Stimulated activated CD8-positive, alpha-beta memory T cell treated with anti-CD3 and anti-CD28 coated beads, Interleukin-4, amount 100 ng/mL, for 48 hours (primary cell): Measurements from ENCODE around the gene PACSIN1.
"Not testable (repeated sequence)": the region's sequence is repeated elsewhere in the genome, so short reads cannot be mapped to it uniquely, and the experiment has no call there.

Source experiments
- DNase-seq: peaks from one replicate; pipeline ENCODE4 v3.0.0-alpha.2; 2020

Gene PACSIN1

DNA sequence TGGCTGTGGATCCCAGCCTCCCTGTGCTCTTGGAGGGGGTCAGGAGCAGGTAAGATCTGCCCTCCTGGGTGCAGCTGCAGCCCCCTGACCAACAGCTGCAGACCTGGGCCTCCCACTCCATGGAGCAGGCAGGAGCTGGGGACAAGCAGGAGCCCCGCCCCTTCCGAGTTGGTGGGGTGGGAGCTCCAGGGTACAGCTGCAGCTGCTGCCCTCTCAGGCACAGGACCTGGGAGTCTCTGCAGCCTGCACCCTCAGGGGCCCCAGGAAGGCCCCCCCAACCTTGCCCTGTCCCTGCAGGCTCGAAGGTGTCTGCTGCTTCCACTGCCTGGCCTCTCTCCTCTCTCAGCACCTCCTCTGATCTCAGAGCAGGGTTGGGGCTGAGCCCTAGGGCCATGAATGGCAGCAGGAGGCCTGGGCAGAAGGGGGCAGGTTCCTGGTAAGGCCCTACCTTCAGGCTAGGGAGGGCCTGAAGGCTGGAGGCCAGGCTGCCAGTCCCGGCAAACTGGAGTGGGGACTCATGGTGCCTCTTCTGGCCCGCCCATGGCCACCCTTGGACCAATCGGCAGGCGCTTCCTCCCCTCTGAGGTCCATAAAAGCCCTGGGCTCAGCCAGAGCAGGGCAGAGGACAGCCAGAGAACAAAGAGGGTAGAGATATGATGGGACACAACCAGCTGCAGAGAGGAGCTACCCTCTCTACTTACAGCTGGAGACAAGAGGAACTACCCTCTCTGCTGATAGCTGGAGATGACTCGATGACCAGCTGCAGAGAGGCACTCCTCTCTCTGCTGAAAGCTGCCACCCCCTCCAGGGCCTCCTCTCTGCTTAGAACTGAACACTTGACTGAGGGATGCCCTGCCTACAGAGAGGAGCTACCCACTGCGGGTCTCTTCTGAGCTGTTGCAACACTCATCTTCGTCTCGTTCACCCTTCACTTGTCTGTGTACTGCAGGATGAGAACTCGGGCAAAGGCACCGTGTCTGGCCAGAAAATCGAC, 7.8 kb upstream of the PACSIN1 start:
- no peak for DNase-seq

DNA sequence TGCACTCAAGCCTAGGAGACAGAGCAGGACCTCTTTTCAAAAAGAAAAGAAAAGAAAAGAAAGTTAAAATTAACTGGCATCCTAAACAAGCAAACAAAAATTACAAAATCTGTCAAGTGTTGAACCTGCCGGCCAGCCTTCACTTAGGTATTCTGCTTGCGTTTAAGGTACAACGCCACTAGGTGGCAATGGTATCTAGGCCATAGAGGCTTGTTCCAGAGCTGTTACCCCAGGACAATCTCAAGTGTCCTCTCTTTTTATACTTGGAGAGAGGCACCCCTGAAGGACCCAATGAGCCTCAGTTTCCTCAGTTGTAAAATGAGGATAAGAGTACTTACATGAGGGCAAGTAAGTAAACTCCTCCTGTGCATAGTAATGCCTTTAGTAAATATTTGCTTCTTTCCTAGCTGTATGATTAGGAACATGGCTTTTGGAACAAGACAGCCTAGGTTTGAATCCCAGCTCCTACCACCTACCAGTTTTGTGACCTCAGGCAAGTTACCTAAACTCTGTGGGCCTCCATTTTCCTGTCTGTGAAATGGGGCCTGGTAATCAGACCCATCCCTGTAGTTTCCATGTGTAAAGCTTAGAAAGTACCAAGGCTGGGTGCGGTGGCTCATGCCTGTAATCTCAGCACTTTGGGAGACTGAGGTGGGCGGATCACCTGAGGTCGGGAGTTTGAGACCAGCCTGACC, 5.8 kb upstream of the PACSIN1 start:
- peak; percentile 50 for DNase-seq

DNA sequence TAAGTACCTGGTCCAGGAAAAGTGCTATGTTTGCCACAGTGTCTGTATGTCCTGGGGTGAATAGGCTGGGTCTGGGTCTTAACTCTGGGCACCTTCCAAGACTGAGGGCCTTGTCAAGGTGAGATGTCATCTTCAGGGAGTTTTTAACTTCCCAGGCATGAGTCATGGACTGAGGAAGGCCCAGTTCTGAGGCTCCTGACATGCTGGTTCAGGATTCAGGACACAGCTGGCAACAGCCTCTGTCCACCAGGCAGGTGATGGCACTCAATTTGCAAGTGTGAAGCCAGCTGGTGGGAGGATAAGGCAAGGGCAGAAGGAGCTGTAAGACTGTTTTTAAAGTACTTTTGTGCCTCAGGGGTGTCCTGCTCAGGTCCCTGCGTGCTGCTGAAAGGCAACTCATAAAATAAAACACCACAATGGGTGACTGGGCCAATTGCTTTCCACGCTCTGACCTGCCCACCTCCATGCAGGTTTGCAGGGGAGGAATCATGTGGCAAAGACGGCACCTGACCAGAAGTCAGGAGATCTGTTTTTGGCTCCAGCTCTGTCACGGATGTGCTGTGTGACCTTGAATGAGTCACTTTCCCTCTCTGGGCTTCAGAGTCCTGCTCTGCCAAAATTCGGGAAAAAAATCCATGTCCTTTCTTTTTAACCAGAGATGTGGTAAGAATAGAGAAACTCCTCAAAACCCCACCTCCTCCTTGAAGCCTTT, 4.9 kb upstream of the PACSIN1 start:
- no peak for DNase-seq

DNA sequence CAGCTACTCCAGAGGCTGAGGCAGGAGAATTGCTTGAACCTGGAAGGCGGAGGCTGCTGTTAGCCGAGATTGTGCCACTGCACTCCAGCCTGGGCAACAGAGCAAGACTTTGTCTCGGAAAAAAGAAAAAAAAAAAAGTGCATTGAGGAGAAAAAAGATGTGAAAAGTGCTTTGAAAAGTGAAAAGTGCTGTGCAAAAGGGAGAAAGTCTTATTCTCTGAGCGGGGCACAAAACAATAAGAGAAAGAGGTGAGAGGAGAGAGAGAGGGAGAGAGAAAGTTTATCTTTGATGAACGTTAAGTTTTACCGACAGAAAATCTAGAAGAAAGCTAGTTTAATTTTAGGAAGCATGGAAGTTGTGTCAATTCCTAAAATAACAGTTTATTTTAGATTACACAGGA, 3.9 kb upstream of the PACSIN1 start:
- no peak for DNase-seq

DNA sequence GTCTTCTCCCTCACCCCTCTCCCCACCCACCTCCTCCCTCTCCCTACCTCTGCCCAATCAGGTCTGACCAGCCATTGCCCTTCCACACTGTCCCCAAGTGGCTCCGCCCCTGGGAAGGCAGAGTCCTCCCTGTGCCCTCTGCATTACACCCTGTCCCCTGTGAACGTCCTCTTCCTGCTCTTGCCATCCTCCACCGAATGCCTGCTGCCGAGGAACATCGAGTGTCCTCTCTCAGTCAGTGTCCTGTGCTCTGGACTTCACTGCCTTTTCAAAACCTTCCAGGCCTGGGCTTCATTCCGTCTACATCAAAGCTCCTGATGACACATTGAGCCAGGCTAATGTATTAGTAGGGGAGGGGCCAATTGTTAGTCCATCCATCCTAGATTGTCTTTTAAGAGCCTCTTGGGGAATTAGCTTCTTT, 3.3 kb upstream of the PACSIN1 start:
- DNase-seq: no peak

DNA sequence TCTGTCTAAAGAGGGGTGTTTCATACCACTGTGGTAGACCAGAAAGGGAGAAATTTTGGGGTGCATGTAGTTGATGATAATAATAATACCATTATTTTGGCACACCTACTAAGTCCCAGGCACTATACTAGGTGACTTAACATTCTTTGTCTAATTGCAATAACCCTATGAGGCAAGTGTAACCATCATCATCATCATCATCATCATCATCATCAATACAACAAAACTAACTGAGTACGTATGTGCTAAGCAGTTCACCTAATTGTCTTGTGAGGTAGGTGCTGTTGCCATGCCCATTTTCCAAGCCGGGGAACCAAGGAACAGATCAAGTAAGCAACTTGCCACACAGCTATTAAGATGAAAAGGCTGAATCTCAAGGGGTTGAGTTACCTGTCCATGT, 2.6 kb upstream of the PACSIN1 start:
- DNase-seq: no peak

DNA sequence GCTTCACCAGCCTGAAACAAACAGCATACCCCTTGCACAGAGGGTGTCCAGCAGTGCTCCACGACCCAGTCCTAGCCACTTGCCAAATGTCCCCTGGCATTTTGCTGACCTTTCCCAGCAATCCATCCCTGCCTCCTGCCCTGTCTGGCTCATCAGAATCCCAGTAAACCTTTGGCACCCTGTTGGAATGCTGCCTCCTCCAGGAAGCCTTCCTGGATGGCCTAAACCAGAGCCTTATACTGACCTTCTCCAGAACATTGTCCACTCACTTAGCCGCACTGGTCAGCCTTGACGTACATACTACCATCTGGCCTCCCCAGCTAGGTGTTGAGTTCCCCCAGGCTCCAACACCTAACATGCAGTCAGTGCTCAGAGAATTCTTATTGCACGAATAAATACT, 2.0 kb upstream of the PACSIN1 start:
- DNase-seq: no peak

DNA sequence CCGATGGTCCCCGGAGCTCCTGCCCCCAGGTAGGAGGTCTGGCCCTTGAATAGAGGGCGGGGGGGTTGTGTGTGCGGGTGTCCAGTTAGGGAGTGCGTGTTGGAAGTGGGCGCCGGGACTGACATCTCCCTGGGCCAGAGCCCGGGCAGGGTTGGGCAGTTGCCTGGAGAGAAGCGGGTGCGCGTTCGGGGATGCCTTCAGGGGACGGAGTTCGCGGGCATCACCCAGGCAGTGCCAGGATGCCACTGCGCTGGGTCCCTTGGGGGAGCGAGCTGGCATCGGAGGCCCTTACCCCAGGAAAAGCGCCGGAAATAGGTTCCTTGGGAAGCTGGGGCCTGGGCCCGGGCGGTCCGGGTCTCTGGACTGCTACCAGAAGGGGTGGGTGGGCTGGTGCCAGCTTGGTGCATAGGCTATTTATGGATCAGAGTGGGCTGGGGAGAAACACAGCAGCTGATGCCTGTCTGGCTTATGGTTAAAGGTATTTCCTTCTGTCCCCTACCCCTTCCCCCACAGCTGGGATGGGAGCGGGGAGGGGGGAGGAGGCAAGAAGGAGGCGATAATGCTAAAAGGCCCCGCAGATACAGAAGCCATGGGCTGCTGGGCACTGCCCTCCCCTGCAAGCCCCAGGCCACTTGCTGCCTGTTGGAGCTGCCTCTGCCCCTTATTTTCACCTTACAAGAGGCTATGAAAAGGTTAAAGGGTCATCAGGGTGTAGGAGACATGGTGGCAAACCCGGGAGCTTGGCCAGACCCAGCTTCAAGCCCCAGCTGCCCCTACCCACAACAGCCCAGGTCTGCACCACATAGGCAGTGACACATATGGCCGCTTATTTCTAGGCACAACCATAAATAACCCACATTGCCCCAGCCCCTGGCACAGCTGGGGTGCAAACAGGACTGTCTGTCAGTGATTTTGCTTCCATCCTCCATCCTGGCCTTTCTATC, 638 bp downstream of the PACSIN1 start:
- DNase-seq: no peak

DNA sequence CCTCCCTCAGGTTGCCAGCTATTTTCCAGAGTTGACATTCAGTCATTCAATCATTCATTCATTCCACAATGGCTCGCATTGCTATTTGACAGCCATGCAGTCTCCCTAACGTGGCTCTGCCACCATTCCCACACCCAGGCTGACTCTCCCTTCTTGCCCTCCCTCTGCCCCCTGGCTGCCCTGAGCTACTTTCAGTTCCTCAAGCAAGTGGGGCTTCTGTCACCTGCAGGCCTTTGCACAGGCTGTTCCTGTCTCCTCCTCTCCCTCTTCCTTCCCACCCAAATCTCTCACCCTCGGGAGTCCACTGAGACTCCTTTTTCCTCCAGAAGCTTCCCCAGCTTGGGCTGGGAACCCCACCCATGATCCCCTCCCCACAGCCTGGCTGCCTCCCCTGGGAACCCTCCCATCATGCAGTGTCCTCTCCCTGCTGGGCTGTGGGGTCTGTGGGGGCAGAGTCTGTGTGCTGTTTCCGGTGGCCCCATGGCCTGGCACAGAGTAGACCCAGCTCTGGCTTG, 2.6 kb downstream of the PACSIN1 start:
- DNase-seq: no peak

DNA sequence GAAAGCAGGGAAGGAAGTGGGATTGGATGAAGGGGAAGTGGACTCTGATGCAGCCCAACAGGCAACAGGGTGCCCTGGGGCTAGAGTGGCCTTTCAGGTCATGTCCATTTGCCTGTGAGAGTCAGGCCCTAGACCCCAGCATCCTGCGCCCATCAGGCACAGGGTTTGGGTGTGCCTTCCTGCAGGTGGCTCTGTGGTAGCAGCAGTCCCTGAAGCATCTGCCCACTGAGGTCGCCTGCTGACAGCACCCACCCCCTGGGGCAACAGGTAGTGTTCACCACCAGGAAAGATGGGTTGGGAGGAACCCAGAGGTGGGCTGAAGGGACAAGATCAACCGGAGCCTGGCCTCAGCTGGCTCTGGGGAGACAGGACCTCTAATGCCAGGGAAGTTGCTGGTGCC, 3.6 kb downstream of the PACSIN1 start:
- no peak for DNase-seq

DNA sequence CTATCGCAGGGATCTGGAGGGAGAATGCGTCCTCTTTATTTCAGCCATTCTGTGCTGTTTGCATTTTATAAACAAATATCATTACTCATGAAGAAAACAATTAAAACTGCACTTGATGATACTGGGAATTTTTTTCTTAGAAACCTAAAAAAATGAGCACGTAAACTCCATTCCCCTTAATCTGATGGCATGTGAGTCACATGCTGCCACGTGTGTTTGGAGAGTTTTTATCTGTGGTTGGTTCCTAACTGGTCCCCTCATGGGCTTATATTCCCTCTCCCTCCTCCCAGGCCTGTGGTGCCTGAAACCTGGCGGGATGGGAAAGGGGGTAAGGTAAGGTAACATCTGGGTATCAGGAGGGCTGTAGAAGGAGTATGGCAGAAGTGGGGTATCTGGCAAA, 6.5 kb downstream of the PACSIN1 start:
- no peak for DNase-seq

DNA sequence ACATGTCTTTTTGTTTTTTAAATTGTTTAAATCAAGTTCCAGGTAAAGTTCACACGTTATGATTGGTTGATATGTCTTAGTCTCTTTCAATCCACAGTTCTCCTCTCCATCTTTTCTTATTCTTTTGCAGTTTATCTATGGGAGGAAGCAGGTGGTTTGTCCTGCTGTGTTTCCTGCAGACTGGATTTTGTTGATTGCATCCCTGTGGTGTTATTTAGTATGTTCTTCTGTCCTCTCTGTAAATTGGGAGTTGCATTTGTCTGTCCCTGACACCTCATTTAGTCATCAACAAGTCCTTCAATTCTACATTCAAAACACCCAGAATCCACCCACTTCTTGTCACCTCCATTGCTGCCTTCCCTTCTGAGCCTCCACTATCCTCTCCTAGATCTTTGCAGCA, 8.1 kb downstream of the PACSIN1 start:
- no peak for DNase-seq

DNA sequence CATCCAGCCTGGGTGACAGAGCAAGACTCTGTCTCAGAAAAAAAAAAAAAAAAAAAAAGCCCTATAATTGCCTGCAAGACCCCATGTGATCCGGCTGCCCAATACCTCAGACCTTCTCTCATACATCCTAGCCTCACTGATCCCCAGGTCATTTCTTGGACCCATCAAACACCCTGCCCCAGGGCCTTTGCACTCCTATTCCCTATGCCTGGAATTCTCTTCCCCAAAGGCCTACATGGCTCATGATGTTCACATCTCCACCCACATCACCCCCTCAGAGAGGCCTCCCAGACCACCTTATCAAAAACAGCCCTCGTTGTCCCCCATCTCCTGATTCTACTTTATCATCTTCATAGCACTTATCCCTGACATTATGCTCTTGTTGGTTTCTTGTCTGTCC, 8.9 kb downstream of the PACSIN1 start:
- no peak for DNase-seq

DNA sequence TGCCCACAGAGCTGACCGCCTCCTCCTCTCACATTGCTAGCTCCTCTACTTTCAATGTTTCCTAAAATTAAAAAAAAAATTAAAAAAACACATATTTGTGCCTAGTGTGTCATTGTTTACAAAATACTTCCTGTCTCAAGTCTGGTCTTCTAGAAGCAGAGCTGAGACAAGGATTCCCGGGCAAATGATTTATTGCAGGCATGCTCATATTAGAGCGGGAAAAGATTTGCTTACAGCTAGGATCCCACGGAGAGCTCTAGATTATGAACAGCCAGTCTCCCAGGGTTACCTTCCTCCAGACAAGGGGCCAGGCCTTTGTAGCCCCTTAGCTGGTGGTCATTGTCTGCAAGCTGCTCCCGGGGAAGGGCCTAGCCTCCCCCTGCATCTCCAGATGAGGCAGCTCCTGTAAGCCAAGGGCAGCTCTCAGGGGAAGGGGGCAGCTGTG, 9.4 kb downstream of the PACSIN1 start:
- no peak for DNase-seq

DNA sequence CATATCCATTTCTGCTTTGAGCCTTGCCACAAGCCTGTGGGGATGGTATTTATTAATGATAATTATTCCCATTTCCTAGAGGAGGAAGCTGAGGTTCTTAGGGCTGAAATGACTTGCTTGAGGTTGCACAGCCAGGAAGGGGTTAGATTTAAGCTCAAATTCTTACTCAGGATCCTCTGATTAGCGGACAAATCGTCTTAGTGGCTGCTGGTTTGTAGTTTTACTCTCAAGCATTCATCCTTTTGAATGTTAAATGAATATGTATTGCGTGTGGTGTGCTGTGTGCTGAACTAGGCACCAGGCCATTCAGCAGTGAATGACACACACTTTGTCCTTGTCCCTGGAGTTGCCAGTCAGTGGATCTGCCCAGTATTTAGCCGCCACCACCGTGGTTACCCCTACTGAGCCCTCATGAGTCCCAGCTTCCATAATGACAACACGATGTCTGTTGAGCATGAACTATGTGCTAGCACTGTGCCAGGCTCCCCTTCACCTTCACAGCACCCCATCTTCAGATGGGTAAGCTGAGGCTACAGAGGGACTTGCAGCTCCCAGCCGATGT, 10.0 kb downstream of the PACSIN1 start:
- no peak for DNase-seq

DNA sequence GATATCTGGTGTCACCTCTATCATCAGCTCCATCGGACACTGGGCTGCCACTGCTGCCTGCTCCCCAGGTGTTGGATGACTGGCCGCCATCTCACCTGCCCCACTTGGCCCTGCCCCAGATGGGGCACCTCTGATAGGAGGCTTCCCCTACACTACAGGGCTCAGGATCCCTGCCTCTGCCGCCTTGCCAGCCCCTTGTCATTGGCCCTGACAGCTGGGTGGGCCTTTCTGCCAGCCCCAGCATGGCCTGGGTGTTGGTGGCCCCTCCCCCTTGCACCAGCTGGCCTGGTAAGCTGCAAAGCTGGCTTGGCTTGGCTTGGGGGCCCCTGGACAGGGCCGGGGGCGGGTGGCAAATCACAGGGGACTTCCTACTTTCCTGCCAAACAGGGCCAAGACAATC, 10.6 kb downstream of the PACSIN1 start:
- DNase-seq: no peak

DNA sequence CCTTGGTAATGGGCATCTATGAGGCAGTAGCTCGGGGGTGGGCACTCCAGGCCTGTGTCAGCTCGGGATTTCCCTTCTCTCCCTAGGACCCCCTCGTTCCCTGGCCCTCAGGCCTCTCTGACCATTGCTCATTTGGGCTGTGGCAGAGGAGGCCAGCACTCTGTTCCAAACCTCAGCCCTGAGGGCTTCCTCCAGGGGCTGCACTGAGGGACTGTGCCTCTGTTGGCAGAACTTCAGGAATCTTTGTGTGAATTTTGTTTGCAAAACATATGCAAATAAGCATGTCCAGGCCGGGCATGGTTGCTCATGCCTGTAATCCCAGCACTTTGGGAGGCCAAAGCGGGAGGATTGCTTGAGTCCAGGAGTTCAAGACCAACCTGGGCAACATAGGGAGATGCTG, 11.0 kb downstream of the PACSIN1 start:
- no peak for DNase-seq

DNA sequence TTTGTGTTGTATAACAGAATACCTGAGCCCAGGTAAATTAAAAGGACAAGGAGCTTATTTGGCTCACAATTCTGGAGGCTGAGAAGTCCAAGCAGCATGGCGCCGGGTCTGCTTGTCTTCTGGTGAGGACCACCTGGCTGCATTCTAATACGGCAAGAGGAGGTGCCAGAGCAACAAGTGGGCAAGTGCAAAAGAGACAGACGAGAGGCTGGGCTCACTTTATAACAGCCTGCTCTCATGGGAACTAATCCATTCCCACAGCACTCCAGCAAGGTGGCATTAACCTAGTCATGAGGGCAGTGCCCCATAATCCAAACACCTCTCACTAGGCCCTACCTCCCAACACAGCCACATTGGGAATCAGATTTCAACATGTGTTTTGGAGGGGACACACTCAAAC, 12.9 kb downstream of the PACSIN1 start:
- DNase-seq: no peak

DNA sequence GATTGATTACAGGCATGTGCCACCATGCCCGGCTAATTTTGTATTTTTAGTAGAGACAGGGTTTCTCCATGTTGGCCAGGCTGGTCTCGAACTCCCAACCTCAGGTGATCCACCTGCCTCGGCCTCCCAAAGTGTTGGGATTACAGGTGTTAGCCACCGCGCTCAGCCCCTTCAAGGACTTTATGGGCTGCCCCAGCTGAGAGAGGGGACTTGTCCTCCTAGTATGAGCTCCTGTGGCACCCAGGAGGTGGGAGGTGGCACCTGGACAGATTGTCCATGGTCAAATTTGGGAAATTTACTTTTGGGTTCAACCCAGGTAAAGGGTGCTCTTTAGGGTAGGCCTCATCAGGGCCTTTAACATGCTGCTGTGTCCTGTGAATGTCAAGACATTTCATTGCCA, 17.9 kb downstream of the PACSIN1 start:
- not testable (repeated sequence) for DNase-seq

DNA sequence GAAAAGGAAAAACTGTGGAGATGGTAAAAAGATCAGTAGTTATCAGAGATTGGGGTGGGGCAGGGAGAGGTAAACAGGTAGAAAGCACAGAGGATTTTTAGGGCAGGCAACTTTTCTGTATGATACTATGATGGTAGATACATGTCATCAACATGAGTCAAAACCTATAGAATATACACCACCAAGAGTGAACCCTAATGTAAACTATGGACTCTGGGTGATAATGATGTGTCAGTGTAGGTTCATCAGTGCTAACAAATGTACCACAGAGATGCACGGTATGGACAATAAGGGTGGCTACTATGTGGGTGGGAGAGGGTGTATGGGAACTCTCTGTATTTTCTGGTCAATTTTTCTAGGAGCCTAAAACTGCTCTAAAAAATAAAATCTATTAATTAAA, 18.5 kb downstream of the PACSIN1 start:
- no peak for DNase-seq

DNA sequence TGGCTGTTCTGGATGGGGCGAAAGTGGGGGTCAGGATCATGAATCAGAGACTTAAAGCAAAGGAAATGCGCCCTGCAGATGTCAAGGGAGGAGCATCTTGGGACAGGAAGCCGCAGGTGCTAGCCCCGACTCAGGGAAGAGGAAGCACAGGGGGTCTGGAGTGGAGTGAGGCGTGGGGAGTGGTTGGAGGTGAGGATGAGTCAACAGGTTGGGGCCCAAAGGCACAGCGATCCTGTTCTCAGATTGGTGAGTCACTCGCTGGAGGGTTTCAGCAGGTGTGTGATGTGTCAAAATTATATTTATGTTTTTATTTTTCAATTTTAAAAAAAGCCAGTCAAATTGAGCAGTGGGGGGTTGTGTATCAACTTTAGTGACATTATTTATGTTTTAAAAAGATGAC, 19.0 kb downstream of the PACSIN1 start:
- DNase-seq: peak; percentile 81
